ENCODE data around the gene PIGA.

DNA sequence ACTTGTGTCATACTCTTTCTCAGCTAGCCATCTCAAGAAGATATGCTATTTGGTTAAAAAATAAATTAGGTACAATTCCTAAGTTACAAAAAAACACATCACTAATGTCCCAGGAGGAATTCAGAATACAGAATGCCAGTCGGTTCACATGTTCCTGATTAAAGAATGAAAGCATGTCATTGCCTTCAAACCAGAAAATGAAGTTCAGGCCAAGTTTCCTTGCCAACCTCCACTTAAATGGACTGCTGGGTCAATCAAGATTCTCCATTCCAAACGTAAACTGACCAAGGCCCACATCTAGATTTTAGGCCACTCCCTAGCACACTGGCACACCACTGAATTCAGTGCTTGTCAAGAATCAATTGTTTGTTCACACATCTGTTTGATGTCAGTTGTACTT is 6.5 kb downstream of the PIGA start:
- TF ChIP-seq POLR2A (IDR thresholded peaks at IDR 0.05) (no peak), CTCF (IDR thresholded peaks at IDR 0.05) (no peak)

All from ovary (tissue), 3 donors.